WTC11 (cell line): ENCODE data around the gene RTEL1.

Experiments used
- ATF3 ChIP-seq: sonication (generic); formaldehyde crosslinking; conservative IDR thresholded peaks from 2 replicates; pipeline ENCODE4 v1.8.1; 2022; ENCODE audit warnings: mild to moderate bottlenecking, missing genetic modification reagents
- ATF6 ChIP-seq: sonication (generic); formaldehyde crosslinking; IDR thresholded peaks from 2 replicates; pipeline ENCODE4 v1.8.1; 2023; ENCODE audit warnings: mild to moderate bottlenecking, missing genetic modification reagents
- ELF4 ChIP-seq: sonication (generic); formaldehyde crosslinking; IDR thresholded peaks from 2 replicates; pipeline ENCODE4 v1.8.1; 2022; ENCODE audit warnings: low read depth, mild to moderate bottlenecking, moderate library complexity, missing genetic modification reagents
- FOXJ3 ChIP-seq: sonication (generic); formaldehyde crosslinking; IDR thresholded peaks from 2 replicates; pipeline ENCODE4 v1.9.0; 2021; ENCODE audit warnings: missing genetic modification reagents, mild to moderate bottlenecking, borderline replicate concordance
- GABPB1 ChIP-seq: sonication (generic); formaldehyde crosslinking; IDR thresholded peaks from 2 replicates; pipeline ENCODE4 v1.8.1; 2023; ENCODE audit warnings: mild to moderate bottlenecking, missing genetic modification reagents
- ZBTB43 ChIP-seq: sonication (generic); formaldehyde crosslinking; IDR thresholded peaks from 2 replicates; pipeline ENCODE4 v1.8.1; 2023; ENCODE audit warnings: mild to moderate bottlenecking, missing genetic modification reagents
- TF ChIP-seq, protein P1 (sequence below): fragments of 200-600 bp; IDR thresholded peaks from 2 replicates; pipeline ENCODE4 v1.8.0; 2022; ENCODE audit warnings: antibody characterized with exemption
- TF ChIP-seq, protein P2 (sequence below): sonication (generic); formaldehyde crosslinking; IDR thresholded peaks from 2 replicates; pipeline ENCODE4 v1.8.0; 2023; ENCODE audit warnings: mild to moderate bottlenecking, missing genetic modification reagents

- TF ChIP-seq, protein P1, sequence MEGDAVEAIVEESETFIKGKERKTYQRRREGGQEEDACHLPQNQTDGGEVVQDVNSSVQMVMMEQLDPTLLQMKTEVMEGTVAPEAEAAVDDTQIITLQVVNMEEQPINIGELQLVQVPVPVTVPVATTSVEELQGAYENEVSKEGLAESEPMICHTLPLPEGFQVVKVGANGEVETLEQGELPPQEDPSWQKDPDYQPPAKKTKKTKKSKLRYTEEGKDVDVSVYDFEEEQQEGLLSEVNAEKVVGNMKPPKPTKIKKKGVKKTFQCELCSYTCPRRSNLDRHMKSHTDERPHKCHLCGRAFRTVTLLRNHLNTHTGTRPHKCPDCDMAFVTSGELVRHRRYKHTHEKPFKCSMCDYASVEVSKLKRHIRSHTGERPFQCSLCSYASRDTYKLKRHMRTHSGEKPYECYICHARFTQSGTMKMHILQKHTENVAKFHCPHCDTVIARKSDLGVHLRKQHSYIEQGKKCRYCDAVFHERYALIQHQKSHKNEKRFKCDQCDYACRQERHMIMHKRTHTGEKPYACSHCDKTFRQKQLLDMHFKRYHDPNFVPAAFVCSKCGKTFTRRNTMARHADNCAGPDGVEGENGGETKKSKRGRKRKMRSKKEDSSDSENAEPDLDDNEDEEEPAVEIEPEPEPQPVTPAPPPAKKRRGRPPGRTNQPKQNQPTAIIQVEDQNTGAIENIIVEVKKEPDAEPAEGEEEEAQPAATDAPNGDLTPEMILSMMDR: no peak
- TF ChIP-seq ATF3 (CRISPR knock-in tag) (no peak), GABPB1 (CRISPR knock-in tag) (peak; percentile 91), FOXJ3 (CRISPR knock-in tag) (no peak), ELF4 (CRISPR knock-in tag) (peak; percentile 92), ZBTB43 (CRISPR knock-in tag) (0 out of 2 replicates have a peak, but pooled peaks have one; percentile 60), ATF6 (CRISPR knock-in tag) (no peak)
- TF ChIP-seq, protein P2, sequence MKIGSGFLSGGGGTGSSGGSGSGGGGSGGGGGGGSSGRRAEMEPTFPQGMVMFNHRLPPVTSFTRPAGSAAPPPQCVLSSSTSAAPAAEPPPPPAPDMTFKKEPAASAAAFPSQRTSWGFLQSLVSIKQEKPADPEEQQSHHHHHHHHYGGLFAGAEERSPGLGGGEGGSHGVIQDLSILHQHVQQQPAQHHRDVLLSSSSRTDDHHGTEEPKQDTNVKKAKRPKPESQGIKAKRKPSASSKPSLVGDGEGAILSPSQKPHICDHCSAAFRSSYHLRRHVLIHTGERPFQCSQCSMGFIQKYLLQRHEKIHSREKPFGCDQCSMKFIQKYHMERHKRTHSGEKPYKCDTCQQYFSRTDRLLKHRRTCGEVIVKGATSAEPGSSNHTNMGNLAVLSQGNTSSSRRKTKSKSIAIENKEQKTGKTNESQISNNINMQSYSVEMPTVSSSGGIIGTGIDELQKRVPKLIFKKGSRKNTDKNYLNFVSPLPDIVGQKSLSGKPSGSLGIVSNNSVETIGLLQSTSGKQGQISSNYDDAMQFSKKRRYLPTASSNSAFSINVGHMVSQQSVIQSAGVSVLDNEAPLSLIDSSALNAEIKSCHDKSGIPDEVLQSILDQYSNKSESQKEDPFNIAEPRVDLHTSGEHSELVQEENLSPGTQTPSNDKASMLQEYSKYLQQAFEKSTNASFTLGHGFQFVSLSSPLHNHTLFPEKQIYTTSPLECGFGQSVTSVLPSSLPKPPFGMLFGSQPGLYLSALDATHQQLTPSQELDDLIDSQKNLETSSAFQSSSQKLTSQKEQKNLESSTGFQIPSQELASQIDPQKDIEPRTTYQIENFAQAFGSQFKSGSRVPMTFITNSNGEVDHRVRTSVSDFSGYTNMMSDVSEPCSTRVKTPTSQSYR (CRISPR knock-in tag): no peak
These were observed 49.6 kb downstream of the RTEL1 start, which contains the start of the genes ARFRP1 and ZGPAT for GRCh38 chr20:63707558-63708300.
